DOHH2 (cell line): ENCODE results near the gene RNF144A.

ENCODE experiments used
- EZH2phosphoT487 ChIP-seq: fragments of 200-600 bp; sonication (generic); IDR thresholded peaks from 2 replicates; pipeline ENCODE4 v1.6.1; 2017; ENCODE audit warnings: borderline replicate concordance, mild to moderate bottlenecking, antibody characterized with exemption, low read length, moderate library complexity, mixed read lengths
- TF ChIP-seq, protein P1 (sequence below): fragments of 200-600 bp; sonication (generic); IDR thresholded peaks from one replicate; pipeline ENCODE4 v1.5.1; 2014; ENCODE audit warnings: antibody characterized with exemption, mild to moderate bottlenecking, low read depth, low read length; ENCODE audit not compliant: poor library complexity, severe bottlenecking

DNA sequence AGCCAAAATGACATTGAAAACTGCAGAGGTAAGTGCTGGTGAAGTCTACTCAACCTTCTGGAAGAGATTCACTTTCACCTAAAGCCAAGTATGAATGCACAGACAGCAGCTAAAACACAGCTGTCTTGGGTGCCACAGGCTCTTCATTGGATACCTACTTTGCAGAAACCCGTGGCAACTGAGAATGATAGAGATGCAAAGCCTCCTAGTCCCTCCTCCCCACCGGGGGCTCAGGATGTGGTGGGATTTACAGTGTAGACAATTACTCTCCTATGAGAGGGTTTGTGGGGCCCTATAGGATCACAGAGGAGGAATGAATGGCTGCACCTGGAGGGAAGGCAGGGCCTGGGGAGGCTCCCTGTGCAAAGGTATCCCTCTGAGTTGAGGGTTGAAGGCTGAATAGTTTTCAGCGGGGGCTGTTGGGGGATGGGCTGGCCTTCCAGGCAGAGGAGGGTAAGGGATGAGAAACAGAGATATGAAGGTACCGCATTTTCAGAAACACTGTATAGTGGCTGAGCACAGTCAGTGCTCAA lies 131.6 kb downstream of the RNF144A start:
- TF ChIP-seq, protein P1, sequence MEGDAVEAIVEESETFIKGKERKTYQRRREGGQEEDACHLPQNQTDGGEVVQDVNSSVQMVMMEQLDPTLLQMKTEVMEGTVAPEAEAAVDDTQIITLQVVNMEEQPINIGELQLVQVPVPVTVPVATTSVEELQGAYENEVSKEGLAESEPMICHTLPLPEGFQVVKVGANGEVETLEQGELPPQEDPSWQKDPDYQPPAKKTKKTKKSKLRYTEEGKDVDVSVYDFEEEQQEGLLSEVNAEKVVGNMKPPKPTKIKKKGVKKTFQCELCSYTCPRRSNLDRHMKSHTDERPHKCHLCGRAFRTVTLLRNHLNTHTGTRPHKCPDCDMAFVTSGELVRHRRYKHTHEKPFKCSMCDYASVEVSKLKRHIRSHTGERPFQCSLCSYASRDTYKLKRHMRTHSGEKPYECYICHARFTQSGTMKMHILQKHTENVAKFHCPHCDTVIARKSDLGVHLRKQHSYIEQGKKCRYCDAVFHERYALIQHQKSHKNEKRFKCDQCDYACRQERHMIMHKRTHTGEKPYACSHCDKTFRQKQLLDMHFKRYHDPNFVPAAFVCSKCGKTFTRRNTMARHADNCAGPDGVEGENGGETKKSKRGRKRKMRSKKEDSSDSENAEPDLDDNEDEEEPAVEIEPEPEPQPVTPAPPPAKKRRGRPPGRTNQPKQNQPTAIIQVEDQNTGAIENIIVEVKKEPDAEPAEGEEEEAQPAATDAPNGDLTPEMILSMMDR: no peak
- no peak for TF ChIP-seq EZH2phosphoT487
